HCT116 (cell line): ENCODE measurements around the gene CAPN10.

Experiments used
- EZH2 ChIP-seq: fragments of 200-600 bp; sonication (generic); IDR thresholded peaks from 2 replicates; pipeline ENCODE4 v1.6.1; 2017; ENCODE audit warnings: antibody characterized with exemption, mixed run types
- POLR2A ChIP-seq: IDR thresholded peaks from 2 replicates; pipeline ENCODE4 v1.7.0; 2011; ENCODE audit warnings: borderline replicate concordance; ENCODE audit not compliant: insufficient read depth, insufficient read length; ENCODE audit errors: extremely low read depth
- REST ChIP-seq: IDR thresholded peaks from 2 replicates; pipeline ENCODE4 v1.6.1; 2012; ENCODE audit warnings: low read depth
- YY1 ChIP-seq: IDR thresholded peaks from 2 replicates; pipeline ENCODE4 v1.6.1; 2011; ENCODE audit warnings: low read length, low read depth, moderate library complexity, mild to moderate bottlenecking; ENCODE audit not compliant: insufficient replicate concordance; ENCODE audit errors: extremely low read depth
- TF ChIP-seq, protein P1 (sequence below), 3 experiments: fragments of 200-600 bp in 1 of 3; sonication (generic) in 1 of 3; IDR thresholded peaks in 2 of 3; conservative IDR thresholded peaks in 1 of 3; 2 replicates each; pipeline ENCODE4 v1.5.1; 2012 to 2017; ENCODE audit warnings: low read depth in 2 of 3, low read length in 2 of 3, antibody characterized with exemption in 1 of 3, borderline replicate concordance in 1 of 3, control low read depth in 1 of 3, mild to moderate bottlenecking in 1 of 3, mixed read lengths in 1 of 3, mixed run types in 1 of 3, moderate library complexity in 1 of 3; ENCODE audit not compliant: insufficient read depth in 1 of 3
- TF ChIP-seq, protein P2 (sequence below): IDR thresholded peaks from 2 replicates; pipeline ENCODE4 v1.6.1; 2011; ENCODE audit warnings: mild to moderate bottlenecking, low read length, moderate library complexity; ENCODE audit not compliant: insufficient replicate concordance; ENCODE audit errors: extremely low read depth

DNA sequence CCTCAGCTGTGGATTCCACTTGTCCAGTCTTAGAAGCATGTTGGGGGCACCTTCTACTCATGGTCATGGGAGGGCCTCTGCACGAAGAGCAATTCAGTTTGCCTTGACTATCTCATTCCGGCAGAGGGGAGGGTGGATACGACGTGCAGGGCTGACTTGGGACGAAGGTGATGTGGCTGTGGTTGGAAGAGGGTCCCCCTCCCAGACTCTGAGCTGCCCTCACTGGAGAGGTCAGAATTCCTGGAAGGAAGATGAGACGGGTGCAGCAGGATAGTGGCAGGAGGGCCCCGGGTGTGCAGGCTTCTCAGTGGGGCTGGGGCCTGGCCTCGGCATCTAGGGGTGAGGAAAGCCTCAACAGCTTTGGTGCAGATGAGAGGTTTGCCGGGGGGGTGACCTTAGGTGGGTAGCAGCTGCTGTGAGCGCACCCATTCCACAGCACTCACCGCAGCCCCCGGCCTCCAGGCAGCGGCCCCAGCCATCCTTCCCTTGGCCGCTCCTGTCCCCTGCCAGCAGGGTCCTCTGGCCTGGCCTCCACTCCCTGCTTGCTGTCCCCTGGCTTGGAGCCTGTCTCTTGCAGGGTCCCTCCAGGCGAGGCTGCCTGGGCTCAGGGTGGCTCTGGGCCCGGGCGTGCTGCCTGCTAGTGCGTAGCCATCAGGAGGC is 15.1 kb upstream of the CAPN10 start:
- TF ChIP-seq REST (no peak), EZH2 (no peak), YY1 (no peak), POLR2A (no peak)
- TF ChIP-seq, protein P1, sequence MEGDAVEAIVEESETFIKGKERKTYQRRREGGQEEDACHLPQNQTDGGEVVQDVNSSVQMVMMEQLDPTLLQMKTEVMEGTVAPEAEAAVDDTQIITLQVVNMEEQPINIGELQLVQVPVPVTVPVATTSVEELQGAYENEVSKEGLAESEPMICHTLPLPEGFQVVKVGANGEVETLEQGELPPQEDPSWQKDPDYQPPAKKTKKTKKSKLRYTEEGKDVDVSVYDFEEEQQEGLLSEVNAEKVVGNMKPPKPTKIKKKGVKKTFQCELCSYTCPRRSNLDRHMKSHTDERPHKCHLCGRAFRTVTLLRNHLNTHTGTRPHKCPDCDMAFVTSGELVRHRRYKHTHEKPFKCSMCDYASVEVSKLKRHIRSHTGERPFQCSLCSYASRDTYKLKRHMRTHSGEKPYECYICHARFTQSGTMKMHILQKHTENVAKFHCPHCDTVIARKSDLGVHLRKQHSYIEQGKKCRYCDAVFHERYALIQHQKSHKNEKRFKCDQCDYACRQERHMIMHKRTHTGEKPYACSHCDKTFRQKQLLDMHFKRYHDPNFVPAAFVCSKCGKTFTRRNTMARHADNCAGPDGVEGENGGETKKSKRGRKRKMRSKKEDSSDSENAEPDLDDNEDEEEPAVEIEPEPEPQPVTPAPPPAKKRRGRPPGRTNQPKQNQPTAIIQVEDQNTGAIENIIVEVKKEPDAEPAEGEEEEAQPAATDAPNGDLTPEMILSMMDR (IDR thresholded peaks at IDR 0.05 in 2 of 3, conservative IDR thresholded peaks at IDR 0.05 in 1 of 3; ENCODE audit: borderline replicate concordance in 1 of 3, insufficient read depth in 1 of 3, low read depth in 2 of 3, low read length in 2 of 3) = no peak
- TF ChIP-seq, protein P2, sequence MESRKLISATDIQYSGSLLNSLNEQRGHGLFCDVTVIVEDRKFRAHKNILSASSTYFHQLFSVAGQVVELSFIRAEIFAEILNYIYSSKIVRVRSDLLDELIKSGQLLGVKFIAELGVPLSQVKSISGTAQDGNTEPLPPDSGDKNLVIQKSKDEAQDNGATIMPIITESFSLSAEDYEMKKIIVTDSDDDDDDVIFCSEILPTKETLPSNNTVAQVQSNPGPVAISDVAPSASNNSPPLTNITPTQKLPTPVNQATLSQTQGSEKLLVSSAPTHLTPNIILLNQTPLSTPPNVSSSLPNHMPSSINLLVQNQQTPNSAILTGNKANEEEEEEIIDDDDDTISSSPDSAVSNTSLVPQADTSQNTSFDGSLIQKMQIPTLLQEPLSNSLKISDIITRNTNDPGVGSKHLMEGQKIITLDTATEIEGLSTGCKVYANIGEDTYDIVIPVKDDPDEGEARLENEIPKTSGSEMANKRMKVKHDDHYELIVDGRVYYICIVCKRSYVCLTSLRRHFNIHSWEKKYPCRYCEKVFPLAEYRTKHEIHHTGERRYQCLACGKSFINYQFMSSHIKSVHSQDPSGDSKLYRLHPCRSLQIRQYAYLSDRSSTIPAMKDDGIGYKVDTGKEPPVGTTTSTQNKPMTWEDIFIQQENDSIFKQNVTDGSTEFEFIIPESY = no peak
